Hematopoietic multipotent progenitor cell treated with erythropoietin and hydrocortisone succinate and interleukin-3 and kit ligand, for 8 days (in vitro differentiated cells): Measurements from ENCODE around the gene SPTBN5.

Experiments used
- DNase-seq: peaks from one replicate; pipeline ENCODE4 v3.0.0-alpha.2; 2015

SPTBN5 gene

DNA sequence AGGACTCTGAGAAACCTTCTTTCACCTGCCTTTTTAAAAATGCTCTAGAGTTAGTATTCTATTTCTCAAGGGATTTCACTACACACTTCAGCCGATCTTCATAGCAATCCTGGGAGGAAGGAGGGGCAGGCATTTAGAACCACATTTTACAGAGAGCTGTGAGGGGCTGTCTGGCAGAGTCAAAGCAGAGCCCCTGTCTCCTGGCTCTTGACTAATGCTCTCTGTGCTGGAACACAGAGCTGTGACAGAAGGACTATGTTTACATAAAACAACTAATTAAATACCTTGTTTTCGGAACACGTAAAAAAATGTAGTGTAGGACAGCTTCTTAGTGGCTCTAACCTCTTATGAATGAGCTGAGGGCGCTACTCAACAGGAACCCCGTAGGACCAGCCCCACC lies 7.6 kb upstream of the SPTBN5 start:
- no peak for DNase-seq

DNA sequence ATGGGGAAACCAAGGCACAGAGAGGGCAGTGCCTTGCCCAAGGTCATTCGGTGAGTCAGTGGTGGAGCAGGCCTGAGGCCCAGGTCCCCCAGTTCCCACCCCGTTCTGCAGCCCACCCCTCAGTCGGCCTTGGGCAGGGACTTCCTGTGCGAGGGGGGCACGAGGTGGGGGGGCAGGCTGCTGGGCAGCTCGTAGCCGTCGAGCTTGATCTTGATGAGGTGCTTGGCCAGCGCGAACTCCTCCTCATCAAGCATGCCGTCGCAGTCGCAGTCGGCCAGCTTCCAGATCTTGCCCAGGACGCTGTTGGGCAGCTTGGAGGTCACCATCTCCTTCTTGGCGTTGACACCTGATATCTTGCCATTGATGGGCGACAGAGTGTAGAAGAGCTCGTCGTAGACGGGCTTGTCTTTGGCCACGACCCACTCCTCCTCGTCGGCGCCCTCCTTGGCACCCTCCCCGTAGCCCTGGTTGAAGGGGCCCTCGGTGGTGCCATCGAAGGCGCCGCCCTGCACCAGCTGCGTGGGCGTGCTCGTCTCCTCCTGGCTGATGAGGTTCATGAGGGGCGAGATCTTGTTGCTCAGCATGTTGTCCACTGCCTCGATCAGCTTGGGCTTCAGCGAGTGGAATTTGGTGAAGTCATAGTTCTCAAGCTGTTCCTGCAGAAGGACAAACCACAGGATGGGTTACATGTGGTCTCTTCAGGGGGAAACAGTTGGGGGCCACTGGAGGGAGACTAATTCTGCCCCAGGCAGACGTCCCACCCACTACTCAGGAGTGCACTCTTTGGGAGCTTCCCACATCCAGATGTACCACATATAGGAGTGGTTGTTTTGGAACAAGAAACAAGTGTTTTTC lies 6.9 kb upstream of the SPTBN5 start:
- no peak for DNase-seq

DNA sequence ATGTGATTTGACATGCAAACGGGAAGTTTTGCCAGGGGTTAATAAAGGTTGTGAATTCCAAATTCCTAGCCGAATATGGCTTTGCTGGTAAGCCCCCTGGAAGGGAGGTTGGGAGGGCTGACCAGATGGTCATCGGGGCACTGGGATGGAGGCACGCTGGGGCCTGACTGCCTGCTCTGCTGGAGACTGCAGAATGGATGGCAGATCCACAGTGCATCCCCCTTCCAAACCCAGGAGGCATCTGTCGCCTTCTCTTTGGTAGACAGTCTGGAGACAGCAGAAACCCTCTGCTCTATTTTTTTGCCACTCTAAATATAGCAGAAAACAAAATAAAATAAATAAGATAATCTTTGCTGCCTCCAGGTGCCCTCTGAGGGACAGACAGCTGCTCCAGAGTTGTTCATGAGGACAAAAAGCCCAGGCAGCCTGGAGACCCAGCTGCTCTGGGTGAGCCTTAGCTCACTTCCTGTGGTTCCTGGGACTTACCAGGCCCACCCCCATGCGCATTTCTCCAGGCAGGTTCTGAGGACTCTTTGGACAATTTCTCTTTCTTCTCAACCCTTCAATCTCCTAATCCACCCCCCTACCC lies 6.1 kb upstream of the SPTBN5 start:
- DNase-seq, result no peak

DNA sequence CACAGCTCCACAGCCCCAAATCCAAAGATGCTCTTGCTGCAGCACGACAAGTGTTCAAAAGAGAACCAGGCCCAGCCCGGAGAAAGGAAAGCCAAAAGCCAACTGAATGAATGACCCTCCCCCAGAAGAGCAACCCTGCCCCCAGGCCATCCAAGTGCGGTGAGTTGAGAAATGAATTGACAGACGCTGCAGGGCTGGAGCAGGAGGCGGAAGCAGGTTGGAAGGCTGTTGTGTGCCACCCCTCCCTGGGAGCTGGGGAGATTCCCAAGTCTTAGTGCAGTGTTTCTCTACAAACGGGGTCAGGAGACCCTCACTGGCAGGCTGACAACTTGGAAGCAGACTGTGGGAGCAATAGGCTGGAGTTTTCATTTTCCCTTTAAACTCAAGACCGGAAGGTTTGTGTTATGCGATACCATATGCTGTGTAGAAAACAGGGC lies 3.5 kb upstream of the SPTBN5 start:
- DNase-seq, result no peak

DNA sequence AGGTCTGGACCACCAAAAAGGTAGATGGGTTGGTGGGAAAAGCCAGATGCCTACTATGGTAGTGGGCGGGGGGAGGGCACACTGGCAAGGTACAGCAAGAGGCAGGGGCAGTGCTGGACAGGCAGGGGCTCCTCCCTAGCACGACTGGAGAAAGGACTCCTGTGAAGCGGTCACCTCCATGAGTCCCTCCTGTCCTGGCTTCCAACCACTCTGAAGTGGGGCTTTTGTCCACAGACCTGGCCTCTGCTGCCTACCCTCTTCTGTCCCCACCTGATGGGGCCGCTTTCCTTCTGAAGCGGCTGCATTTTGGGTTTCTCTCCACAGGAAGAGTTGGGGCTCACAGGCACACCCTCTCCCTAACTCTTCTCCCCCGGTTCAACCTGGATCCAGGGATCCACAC lies 2.7 kb upstream of the SPTBN5 start:
- no peak for DNase-seq

DNA sequence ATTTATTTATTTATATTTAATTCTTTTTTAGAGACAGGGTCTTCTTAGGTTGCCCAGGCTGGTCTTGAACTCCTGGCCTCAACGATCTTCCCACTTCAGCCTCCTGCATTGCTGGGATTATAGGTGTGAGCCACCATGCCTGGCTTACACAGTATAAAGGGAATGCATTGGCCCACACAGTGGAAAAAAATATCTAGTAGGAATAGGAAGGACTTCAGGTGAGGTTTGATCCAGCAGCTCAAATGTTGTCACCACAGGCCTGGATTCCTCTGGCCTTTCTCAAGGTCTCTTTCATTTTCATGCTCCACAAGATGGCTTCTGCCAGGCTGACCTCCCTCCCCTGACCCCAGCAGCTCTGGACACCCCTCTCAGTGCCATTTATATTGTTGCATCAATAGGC lies 2.1 kb upstream of the SPTBN5 start:
- no peak for DNase-seq

DNA sequence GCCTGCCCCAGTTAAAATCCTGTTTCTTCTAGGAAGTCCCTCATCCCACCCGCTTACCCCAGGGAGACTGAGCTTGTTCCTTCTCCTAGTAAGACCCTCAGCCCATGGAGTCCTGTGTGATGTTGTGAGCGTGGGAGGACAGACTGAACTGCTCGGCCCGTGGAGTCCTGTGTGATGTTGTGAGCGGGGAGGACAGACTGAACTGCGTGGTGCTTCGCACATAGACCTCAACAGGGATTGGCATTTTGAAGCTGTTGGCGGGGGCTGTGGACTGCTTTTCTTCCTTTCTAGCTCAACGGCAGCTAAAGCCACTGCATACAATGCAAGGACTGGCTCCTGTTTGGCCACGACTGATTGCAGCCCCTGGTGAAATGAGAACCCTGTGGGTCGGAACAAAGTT lies 1.6 kb upstream of the SPTBN5 start:
- no peak for DNase-seq

DNA sequence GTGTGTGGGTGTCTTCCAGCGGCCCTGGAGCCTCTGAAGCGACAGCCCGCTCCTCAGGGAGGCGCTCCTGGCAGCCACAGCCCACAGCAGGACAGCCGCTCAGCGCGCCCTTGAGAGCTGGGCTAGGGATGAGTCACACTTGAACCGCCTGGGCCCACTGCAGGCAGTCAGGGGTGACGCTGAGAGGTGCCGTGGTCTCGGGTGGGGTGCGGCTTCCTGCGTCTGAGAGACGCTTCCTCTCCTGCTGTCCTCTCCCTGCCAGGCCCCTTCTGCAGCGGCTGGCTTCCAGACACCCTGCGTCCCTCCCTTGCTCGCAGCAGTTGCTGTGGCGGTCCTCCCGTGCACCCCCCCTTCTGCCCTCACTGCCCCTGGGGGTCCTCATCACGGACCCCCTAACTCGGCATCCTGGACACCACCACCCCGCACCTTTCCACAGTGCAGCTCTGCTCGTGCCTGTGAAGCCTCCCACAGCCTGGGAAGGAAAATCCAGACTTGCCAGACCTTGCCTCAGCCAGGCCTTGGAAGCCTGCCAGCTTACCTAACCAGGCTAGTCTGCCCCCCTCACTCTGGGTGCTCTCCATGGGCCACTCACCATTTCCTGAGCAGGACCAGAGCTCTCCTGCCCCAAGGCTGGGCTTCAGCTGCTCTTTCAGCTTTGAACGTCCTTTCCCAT lies 1.1 kb upstream of the SPTBN5 start:
- DNase-seq, result peak; percentile 24

DNA sequence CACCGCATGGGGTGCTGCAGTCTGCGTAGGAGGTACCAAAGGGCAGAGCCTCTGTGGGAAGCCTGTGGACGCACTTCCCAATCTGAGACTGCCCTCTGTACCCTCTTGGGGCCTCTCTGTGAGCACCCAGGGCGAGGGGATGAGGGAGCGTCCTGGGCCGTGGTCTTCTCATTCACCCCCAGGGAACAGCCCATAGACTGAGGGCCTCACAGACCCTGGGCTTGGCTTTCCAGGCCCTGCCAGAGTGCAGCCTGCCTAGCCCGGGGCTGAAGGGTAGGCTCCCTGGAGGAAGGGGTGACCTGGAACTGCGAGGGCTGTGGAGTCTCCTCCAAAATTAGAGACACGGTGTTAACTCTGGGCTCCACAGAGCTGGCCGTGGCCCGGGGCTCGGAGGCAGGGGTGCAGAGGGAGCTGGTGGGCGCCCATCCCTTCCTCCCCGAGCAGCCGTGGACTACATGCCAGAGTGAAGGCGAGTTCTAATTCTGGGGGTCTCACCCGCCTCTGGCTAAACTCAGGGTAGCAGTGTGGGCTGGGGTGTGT lies 468 bp upstream of the SPTBN5 start:
- DNase-seq, result no peak

DNA sequence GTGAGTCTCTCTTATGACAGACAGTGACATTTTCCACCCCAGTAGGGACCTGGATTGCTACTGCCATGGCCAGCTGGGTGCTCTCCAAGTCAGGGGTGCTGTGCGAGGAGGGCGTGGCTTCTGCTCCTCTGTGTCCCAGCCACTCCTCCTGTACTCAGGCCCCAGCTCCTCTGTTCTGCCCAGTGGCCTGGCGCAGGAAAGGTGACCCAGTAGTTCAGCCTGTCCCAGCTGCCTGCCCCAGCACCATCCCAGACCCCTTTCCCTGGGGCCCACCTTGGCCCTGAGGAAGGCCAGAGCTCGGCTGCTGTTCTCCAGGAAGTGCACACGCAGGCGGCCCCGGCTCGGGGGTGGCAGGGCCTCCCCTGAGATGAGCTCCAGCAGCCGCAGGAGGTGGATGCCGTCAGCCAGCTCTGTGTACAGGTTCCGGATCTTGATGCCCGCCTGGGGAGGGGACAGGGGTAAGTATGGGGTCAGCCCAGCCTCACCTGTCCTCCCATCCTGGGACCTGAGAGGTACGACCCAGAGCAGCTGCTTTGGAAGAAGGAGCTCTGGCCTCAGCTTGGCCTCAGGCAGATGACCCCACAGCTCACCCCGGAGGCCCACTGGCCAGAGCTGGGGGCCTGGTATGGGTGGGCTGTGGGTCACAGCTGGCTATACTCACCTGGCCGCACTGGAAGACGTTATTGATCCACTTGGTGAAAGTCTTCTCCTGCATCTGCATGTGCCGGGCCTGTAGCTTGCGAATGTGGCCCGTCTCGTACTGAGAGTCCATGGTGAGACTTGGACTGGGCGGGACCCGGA lies 1.0 kb downstream of the SPTBN5 start:
- DNase-seq, result no peak

DNA sequence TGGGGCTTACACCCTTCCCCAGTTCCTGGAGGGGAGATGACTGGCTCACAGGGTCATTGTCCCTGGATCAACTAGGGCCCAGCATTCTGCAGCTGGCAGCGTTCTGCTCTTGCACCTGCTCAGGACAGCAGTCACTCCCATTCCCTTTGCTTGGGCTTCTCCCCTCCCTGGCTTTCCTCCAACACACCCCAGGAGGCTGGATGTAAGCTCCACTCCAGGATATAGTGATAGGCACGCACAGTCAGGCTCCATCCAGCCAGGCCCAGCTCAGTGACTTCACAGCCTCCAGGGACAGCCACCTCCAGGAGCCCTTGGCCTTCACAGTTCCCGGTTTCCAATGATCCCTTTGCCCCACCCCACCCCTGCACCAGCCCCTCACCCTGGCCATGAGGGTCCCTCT lies 1.9 kb downstream of the SPTBN5 start:
- no peak for DNase-seq

DNA sequence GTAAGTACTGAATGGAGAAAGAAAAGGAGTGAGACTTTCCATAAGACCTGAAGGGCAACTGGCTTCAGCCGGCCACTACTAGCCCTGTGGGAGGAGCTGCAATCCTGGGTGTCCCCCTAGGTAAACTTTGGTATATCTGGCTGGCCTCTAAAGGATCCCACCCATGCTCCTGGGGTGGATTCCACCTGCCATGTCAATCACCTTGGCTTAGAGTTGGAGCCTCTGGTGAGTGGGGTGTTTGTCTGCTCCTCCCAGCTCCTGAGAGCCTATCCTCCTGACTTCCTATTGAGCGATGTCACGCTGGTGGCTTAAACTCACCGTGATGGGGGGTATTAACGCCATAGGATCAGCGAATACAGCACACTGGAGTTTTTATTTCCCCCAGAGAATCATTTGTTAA lies 2.6 kb downstream of the SPTBN5 start:
- DNase-seq, result no peak

DNA sequence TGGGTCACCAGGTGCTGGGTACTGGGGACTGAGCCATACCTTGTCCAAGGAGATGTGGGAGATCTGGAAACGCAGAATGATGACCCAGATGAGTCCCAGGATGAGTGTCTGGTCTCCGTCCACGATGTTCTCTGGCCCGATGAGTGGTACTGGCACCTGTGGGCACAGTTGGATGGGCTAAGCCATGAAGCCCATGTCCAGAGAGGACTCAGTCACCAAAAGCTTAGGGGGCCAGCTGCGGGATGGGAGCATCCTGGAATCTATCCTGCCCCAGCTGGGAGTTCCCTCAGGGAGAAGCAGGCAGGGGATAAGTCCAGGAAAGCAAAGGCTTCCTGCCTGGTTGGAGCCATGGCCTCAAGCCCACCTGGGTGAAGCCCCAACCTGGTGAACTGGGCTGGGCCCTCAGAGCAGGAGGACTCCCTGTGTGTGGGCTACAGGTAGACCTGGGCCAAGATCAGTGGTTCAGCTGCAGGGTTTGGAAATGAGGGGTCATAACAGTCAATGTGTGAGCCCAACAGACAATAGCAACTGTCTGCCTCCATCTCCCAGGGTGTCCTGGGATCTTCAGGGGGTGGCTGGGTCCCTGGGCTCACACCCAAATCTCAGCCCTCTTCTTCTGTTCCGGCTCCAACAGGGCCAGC lies 3.7 kb downstream of the SPTBN5 start:
- no peak for DNase-seq

DNA sequence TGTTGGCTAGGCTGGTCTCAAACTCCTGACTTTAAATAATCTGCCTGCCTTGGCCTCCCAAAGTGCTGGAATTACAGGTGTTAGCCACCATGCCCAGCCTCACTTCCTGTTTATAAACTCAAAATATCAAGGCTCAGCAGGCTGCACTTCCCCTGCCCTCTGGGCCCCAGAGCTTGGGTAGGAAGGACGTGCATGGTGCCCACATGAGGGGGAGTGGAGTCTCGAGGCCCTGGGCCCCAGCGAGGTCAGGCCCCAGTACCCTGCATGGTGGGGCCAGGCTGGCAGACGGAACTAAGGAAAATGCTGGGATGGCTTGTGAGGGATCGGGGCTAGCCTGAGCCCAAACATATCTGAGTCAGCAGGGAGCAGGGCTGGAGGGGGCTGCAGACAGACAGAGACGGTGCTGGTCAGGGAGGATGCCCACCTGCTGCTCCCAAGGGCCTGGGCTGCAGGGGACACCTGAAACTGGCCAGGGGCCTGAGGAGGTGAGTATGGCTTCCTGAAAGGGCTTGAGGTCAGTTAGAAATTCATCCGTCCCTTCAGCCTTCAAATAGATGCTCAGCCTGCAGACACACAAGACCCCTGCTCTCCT lies 5.1 kb downstream of the SPTBN5 start:
- DNase-seq, result no peak

DNA sequence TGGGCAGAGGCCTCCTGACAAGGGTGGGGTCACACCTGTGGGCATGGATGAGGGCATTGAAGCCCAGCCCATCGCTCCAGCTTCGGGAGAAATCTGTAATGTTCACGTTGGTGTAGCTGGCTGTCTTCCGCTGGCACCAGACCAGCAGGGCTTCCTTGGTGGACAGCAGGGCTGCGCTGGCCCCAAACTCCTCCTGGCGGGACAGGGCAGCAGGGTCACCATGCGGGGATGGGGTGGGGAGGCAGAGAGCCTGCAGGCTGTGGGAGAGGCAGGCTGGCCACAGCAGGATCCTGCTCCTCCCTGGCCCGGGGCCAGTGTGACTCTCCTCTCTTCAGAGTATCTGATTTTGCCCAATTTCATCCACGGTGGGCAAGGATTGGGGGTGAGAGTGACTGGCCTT lies 6.0 kb downstream of the SPTBN5 start:
- no peak for DNase-seq

DNA sequence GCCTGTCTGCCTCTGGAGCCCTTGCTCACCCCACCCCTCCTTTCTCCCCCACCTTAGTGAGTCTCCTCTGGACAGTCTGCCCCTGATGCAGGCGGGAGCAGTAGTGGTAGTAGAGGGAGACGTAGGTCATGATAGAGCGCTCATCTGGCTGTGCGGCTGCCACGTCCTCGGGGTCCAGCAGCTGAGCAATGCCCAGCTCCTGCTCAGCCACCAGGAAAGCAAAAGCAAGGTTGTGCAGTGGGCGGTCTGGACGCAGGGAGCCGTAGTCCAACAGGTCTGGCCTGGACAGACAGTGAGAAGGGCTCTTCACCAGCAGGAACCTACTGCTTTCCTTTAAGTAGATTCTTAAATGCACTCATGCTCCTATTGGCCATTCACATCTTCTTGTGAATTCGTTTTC lies 6.7 kb downstream of the SPTBN5 start:
- DNase-seq, result no peak

DNA sequence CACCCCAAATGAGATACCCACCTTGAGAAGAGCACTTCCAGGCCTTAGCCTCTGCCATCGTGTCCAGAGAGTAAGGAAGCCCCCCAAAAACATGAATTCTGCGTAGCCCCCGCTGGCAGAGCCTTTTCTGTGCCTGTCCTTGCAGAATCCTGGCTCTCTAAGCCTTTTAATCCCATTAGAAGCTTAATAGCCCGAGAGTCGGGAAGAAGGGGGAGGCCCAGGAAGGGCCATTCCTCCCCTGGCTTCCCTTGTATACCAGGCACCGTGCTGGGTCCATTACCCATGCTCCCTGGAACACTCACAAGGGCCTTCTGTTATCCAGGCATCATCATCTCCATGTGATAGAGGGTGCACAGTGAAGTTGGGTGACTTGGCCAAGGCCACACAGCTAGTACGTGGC lies 7.1 kb downstream of the SPTBN5 start:
- no peak for DNase-seq

DNA sequence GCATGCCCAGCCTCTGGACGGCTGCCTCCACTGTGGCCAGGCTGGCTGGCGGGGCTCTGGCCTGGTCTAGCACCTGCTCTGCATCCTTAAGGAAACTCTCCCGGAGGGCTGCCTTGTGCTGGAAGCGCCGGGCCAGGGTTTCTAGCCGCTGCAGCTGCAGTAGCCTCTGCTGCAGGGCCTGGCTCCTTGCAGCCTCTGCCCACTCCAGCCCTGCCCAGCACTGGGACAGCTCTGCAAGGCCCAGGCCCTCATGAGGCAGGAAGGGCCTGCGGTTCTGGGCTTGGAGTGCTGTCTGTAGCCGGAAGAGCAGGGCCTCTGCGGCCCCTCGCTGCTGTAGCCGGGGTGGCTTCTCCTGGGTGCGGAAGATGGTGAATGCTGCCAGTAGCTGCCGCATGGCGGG lies 8.0 kb downstream of the SPTBN5 start:
- no peak for DNase-seq

DNA sequence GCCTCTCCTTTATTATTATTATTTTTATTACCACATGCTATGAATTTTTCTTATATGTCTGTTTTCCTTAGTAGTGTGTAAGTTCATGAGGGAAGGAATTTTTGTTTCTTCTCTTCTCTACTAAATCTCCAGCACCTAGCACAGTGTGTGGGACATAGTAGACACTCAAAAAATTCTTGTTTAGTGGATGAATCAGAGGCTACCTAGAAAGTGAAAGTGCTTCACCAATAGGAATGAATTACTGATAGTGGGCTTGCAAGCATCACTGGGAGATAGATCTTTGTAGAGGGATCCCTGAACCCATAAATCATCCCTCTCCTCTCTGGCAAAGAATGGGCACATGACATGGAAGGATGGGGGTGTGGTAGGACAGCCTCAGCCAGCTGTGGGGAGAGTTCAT lies 8.5 kb downstream of the SPTBN5 start:
- no peak for DNase-seq

DNA sequence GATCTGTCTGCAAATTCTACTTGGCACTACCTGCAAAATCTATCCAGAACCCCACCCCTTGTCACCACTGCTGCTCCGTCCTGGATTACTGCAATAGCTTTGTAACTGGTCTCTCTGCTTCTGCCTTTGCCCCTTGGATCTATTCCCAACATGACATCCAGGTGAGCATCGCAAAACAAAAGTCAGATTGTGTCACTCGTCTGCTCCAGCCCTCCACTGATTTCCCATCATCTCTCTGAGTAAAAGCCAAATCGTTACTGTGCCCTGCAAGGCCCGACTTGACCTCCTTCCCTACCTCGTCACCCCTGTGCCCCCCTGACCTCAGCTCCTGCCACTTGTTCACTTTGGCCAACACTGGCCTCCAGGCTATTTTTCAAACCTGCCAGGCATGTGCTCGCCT lies 9.4 kb downstream of the SPTBN5 start:
- no peak for DNase-seq

DNA sequence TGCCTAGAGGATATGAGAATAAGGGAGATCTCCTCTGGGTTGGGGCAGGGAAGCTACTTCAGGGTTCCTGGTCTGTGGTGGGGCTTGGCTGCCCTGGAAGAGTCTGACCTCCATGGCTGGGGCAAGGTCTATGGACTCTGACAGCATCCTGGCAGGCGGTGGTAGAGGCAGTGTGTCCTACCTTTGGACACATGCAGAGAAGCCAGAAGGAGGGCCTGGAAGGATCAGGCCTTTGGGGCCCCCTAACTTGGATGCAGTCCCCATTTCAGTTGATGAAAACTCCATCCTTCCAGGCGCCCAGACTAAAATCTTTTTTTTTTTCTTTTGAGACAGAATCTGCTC lies 10.4 kb downstream of the SPTBN5 start:
- no peak for DNase-seq
